ENCODE results near the gene CAV1. TPM values are rescaled to one million over a fixed set of nuclear protein-coding genes. Genes with fewer than 3 reads are reported as not detected.
A peak's percentile ranks its signal among the peaks of the same experiment; 100 is the strongest.

Gene CAV1
- total and polyA plus RNA-seq, 12 donors = 93.0 to 364 (median 274) TPM

GRCh38 chr7:116577320-116577871 lies 52.6 kb downstream of the CAV1 start:
- peaks cover 0 to 60% (median 41%) of the 10 kb centered on the region in 9 donors for H3K4me1 ChIP-seq
- no peak for DNase-seq
- intact Hi-C loops (cut with DNase I) = loop anchor here in 1 of 10 donors (5.0 kb wide), 1 partner anchor 225 kb away; no protein-coding TSS in a partner anchor

GRCh38 chr7:116578526-116578925 lies 53.7 kb downstream of the CAV1 start:
- H3K27me3 ChIP-seq = no peaks in the 10 kb centered on the region
- intact Hi-C loops (cut with DNase I) = loop anchor here in 1 of 10 donors (5.0 kb wide), 1 partner anchor 226 kb away; no protein-coding TSS in a partner anchor
- H3K36me3 ChIP-seq = no peaks in the 10 kb centered on the region
- ATAC-seq (no peak), DNase-seq (no peak)
- no peak overlapping the region for H3K4me3 ChIP-seq
- TF ChIP-seq CTCF (IDR thresholded peaks at IDR 0.05) = no peak
- H3K9me3 ChIP-seq = peaks cover 0 to 5% (median 0%) of the 10 kb centered on the region in 11 donors
- no peak overlapping the region for H3K27ac ChIP-seq
- 94 to 95% methylated on average over 3 of the region's 3 CpGs for WGBS, 2 donors
- peaks cover 0 to 63% (median 49%) of the 10 kb centered on the region in 9 donors for H3K4me1 ChIP-seq

More at GRCh38 chr7:116577320-116577871, 52.6 kb downstream of the CAV1 start:
- Histone ChIP-seq H3K4me3 (no peak overlapping the region), H3K9me3 (peaks cover 0 to 5% (median 0%) of the 10 kb centered on the region in 11 donors), H3K27me3 (no peaks in the 10 kb centered on the region), H3K27ac (peak overlapping the region in 9 of 10 donors; percentile 25 to 81 (median 51)), H3K36me3 (no peaks in the 10 kb centered on the region)
- ATAC-seq = no peak
- TF ChIP-seq CTCF (IDR thresholded peaks at IDR 0.05) = no peak
- WGBS, 2 donors = 58 to 62% methylated on average over 6 of the region's 6 CpGs

DNA sequence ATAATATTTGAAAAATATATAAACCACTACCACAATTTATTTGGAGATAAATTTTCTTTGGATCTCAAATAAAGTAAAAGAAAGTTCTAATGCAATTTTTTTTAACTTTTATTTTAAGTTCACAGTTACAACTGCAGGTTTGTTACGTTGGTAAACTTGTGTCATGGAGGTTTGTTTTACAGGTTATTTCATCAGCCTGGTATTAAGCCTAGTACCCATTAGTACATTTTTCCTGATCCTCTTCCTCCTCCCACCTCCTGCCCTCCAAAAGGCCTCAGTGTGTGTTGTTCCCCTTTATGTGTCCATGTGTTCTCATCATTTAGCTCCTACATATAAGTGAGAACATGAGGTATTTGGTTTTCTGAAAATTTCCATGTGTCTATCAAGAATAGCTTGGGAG lies 54.5 kb downstream of the CAV1 start:
- no peak for TF ChIP-seq CTCF (IDR thresholded peaks at IDR 0.05)
- WGBS, 2 donors = 96 to 97% methylated on average over 1 of the region's 1 CpG
- Histone ChIP-seq H3K27me3 (no peaks in the 10 kb centered on the region), H3K9me3 (peaks cover 0 to 5% (median 0%) of the 10 kb centered on the region in 11 donors), H3K4me3 (no peak overlapping the region), H3K36me3 (no peaks in the 10 kb centered on the region), H3K27ac (no peak overlapping the region), H3K4me1 (peaks cover 4 to 63% (median 49%) of the 10 kb centered on the region in 9 donors)
- intact Hi-C loops (cut with DNase I) = loop anchor here in 1 of 10 donors (5.0 kb wide), 1 partner anchor 227 kb away; no protein-coding TSS in a partner anchor
- DNase-seq (no peak), ATAC-seq (no peak)

- Histone ChIP-seq H3K4me1 (peaks cover 4 to 60% (median 47%) of the 10 kb centered on the region in 9 donors), H3K27me3 (no peaks in the 10 kb centered on the region), H3K36me3 (no peaks in the 10 kb centered on the region), H3K9me3 (peaks cover 0 to 5% (median 0%) of the 10 kb centered on the region in 11 donors), H3K27ac (no peak overlapping the region), H3K4me3 (no peak overlapping the region)
- WGBS, 2 donors = 98 to 100% methylated on average over 2 of the region's 2 CpGs
- no peak for ATAC-seq
- DNase-seq = no peak
- TF ChIP-seq CTCF (IDR thresholded peaks at IDR 0.05) = no peak
- intact Hi-C loops (cut with DNase I) = loop anchor here in 7 of 10 donors (5.0 to 10.0 kb wide), 7 partner anchors 45 to 395 kb away; partner anchors contain the start of gene CAV1 (in 1 of the 7)
Observed at GRCh38 chr7:116579835-116580234, 55.0 kb downstream of the CAV1 start.
